Neural cell (in vitro differentiated cells): ENCODE data around the gene PFKP. TPM values are rescaled to one million over a fixed set of nuclear protein-coding genes. Genes with fewer than 3 reads are reported as not detected.

Experiments
- H2AFZ ChIP-seq: fragments of 200-600, 300-800 bp; sonication (generic), shearing (Covaris generic); 2 replicates; pipeline ENCODE4 v1.6.0; 2014; ENCODE audit warnings: low read depth, mild to moderate bottlenecking, antibody characterized with exemption, low read length, moderate library complexity
- H3F3A ChIP-seq: fragments of 200-600 bp; shearing (Covaris generic); 2 replicates; pipeline ENCODE4 v1.6.1; 2016; ENCODE audit warnings: mild to moderate bottlenecking, moderate library complexity, mixed read lengths, antibody characterized with exemption, low read length; ENCODE audit not compliant: insufficient read depth, poor library complexity, severe bottlenecking
- H3K27ac ChIP-seq: fragments of 200-600, 300-800 bp; sonication (generic), shearing (Covaris generic); 2 replicates; pipeline ENCODE4 v1.5.1; 2014; ENCODE audit warnings: mild to moderate bottlenecking, low read length, moderate library complexity
- H3K27me3 ChIP-seq: fragments of 300-800, 200-600 bp; sonication (generic), shearing (Covaris generic); 2 replicates; pipeline ENCODE4 v1.6.0; 2014; ENCODE audit warnings: mild to moderate bottlenecking, low read depth, low read length, moderate library complexity; ENCODE audit not compliant: insufficient read depth
- H3K36me3 ChIP-seq: fragments of 300-800, 200-600 bp; sonication (generic), shearing (Covaris generic); 2 replicates; pipeline ENCODE4 v1.5.1; 2014; ENCODE audit warnings: mild to moderate bottlenecking, antibody characterized with exemption, low read length, moderate library complexity; ENCODE audit not compliant: insufficient read depth
- H3K4me2 ChIP-seq: fragments of 300-800, 200-600 bp; sonication (generic), shearing (Covaris generic); 2 replicates; pipeline ENCODE4 v1.6.0; 2014; ENCODE audit warnings: mild to moderate bottlenecking, low read length
- H3K4me3 ChIP-seq: fragments of 300-800, 200-600 bp; sonication (generic), shearing (Covaris generic); 2 replicates; pipeline ENCODE4 v1.5.1; 2014; ENCODE audit warnings: mild to moderate bottlenecking, low read length, moderate library complexity
- H3K79me2 ChIP-seq: fragments of 200-600 bp; shearing (Covaris generic); replicated peaks from 2 replicates; pipeline ENCODE4 v1.6.0; 2014; ENCODE audit warnings: mild to moderate bottlenecking, low read length, moderate library complexity; ENCODE audit not compliant: insufficient read depth
- H3K9ac ChIP-seq: fragments of 300-800, 200-600 bp; sonication (generic), shearing (Covaris generic); 2 replicates; pipeline ENCODE4 v1.6.1; 2016; ENCODE audit warnings: mild to moderate bottlenecking, low read length, mixed read lengths
- H3K9me2 ChIP-seq: fragments of 200-600 bp; shearing (Covaris generic); 2 replicates; pipeline ENCODE4 v1.6.1; 2016; ENCODE audit warnings: mild to moderate bottlenecking, low read length, mixed read lengths; ENCODE audit not compliant: insufficient read depth
- H3K9me3 ChIP-seq: fragments of 200-600, 300-800 bp; sonication (generic), shearing (Covaris generic); 2 replicates; pipeline ENCODE4 v1.6.1; 2016; ENCODE audit warnings: mild to moderate bottlenecking, mixed run types, low read length, moderate library complexity, mixed read lengths
- H4K20me1 ChIP-seq: fragments of 200-600 bp; shearing (Covaris generic); 2 replicates; pipeline ENCODE4 v1.6.1; 2016; ENCODE audit warnings: mild to moderate bottlenecking, mixed run types; ENCODE audit not compliant: insufficient read depth
- CTCF ChIP-seq: fragments of 450-650 bp; IDR thresholded peaks from 2 replicates; pipeline ENCODE4 v1.5.1; 2014; ENCODE audit warnings: antibody characterized with exemption, mild to moderate bottlenecking, moderate library complexity; ENCODE audit not compliant: poor library complexity, severe bottlenecking
- EP300 ChIP-seq: fragments of 450-650 bp; conservative IDR thresholded peaks from 2 replicates; pipeline ENCODE4 v1.6.1; 2014; ENCODE audit warnings: antibody characterized with exemption, mild to moderate bottlenecking, moderate library complexity; ENCODE audit not compliant: poor library complexity, severe bottlenecking
- EZH2 ChIP-seq: fragments of 200-600, 300-800 bp; shearing (Covaris generic), sonication (generic); IDR thresholded peaks from 2 replicates; pipeline ENCODE4 v1.6.1; 2014; ENCODE audit warnings: antibody characterized with exemption, low read length, borderline replicate concordance, mild to moderate bottlenecking; ENCODE audit not compliant: insufficient read depth, poor library complexity, severe bottlenecking
- MXI1 ChIP-seq: fragments of 450-650 bp; conservative IDR thresholded peaks from 2 replicates; pipeline ENCODE4 v1.6.1; 2014; ENCODE audit warnings: antibody characterized with exemption, mild to moderate bottlenecking; ENCODE audit not compliant: poor library complexity, severe bottlenecking
- POLR2AphosphoS5 ChIP-seq: IDR thresholded peaks from 2 replicates; pipeline ENCODE4 v1.6.1; 2012
- RAD21 ChIP-seq: fragments of 450-650 bp; conservative IDR thresholded peaks from 2 replicates; pipeline ENCODE4 v1.6.1; 2014; ENCODE audit warnings: antibody characterized with exemption, mild to moderate bottlenecking, moderate library complexity
- REST ChIP-seq: IDR thresholded peaks from 2 replicates; pipeline ENCODE4 v1.6.1; 2012; ENCODE audit warnings: borderline replicate concordance
- SMC3 ChIP-seq: fragments of 450-650 bp; conservative IDR thresholded peaks from 2 replicates; pipeline ENCODE4 v1.6.1; 2014; ENCODE audit warnings: antibody characterized with exemption, mild to moderate bottlenecking, moderate library complexity; ENCODE audit not compliant: poor library complexity
- TAF1 ChIP-seq: IDR thresholded peaks from 2 replicates; pipeline ENCODE4 v1.6.1; 2012; ENCODE audit warnings: low read depth
- polyA plus RNA-seq: library from polyadenylated mRNA; depleted of rRNA; stranded (reverse); fragments of >200 nt; gene quantifications from 2 replicates; pipeline ENCODE4 v1.2.3, GENCODE V29; 2014

PFKP gene
- polyA plus RNA-seq, 1 donor from 2014 or later: 27.9 TPM

DNA sequence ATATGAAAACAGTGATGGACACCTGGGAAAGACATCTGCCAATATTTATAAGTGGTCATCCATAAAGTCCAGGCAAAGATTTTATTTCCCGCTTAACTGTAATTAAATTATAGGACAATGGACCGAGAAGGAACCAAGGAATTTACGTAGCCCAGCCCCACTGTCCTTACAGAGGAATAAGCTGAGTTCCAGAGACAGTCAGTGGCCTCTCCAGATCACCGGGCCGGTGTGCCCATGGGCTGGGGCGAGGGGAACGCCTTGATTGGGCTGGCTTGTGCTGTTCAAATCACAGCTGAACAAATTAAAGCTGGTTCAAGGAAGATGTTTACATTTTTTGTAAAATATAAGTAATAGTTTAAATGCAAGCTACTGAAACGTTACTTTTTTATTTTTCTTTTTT is 40.7 kb downstream of the PFKP start:
- Histone ChIP-seq H3K79me2 (no peaks in the 10 kb centered on the region), H3K4me2 (no peak overlapping the region), H3K27me3 (no peaks in the 10 kb centered on the region)

GRCh38 chr10:3108575-3109105 is 41.3 kb downstream of the PFKP start:
- H3K79me2 ChIP-seq: no peaks in the 10 kb centered on the region
- no peaks in the 10 kb centered on the region for H3K9me3 ChIP-seq
- no peak overlapping the region for H3K4me2 ChIP-seq
- H3F3A ChIP-seq: no peaks in the 10 kb centered on the region
- no peak overlapping the region for H3K27ac ChIP-seq
- no peaks in the 10 kb centered on the region for H3K27me3 ChIP-seq
- no peak overlapping the region for H2AFZ ChIP-seq
- H4K20me1 ChIP-seq: no peaks in the 10 kb centered on the region
- H3K9me2 ChIP-seq: no peaks in the 10 kb centered on the region
- no peaks in the 10 kb centered on the region for H3K36me3 ChIP-seq
- TF ChIP-seq EP300: no peak
- no peak for TF ChIP-seq REST
- no peak for TF ChIP-seq SMC3
- TF ChIP-seq EZH2: no peak
- TF ChIP-seq CTCF: no peak
- no peak for TF ChIP-seq RAD21
- TF ChIP-seq POLR2AphosphoS5: no peak
- no peak for TF ChIP-seq MXI1
- H3K9ac ChIP-seq: no peak overlapping the region
- no peak overlapping the region for H3K4me3 ChIP-seq

More for the DNA sequence above, 40.7 kb downstream of the PFKP start:
- H3K9me2 ChIP-seq: no peaks in the 10 kb centered on the region
- H3K27ac ChIP-seq: no peak overlapping the region
- no peak overlapping the region for H3K9ac ChIP-seq
- TF ChIP-seq MXI1 (no peak), REST (no peak), EZH2 (no peak), TAF1 (no peak), RAD21 (no peak), EP300 (no peak), POLR2AphosphoS5 (no peak)
- H2AFZ ChIP-seq: no peak overlapping the region
- no peaks in the 10 kb centered on the region for H3K9me3 ChIP-seq
- no peaks in the 10 kb centered on the region for H3K36me3 ChIP-seq
- no peaks in the 10 kb centered on the region for H3F3A ChIP-seq
- H3K4me3 ChIP-seq: no peak overlapping the region
- no peaks in the 10 kb centered on the region for H4K20me1 ChIP-seq
